ENCODE measurements around the gene PCDHGA11. TPM values are rescaled to one million over a fixed set of nuclear protein-coding genes. Genes with fewer than 3 reads are reported as not detected.

The PCDHGA11 gene
- total and polyA plus RNA-seq, 10 of the 15 experiments (the other 5 are each of a cell fraction or from before 2014, with no cell fraction given), result 0.21 to 3.4 (median 2.2) TPM

- Histone ChIP-seq H3K27ac (ENCODE audit: control insufficient read depth, insufficient read depth) (no peak overlapping the region), H3K27me3 (replicated peaks in 1 of 2; ENCODE audit: control insufficient read depth in 2 of 2, insufficient read depth in 2 of 2, low read length in 1 of 2) (no peaks in the 10 kb centered on the region), H2AFZ (ENCODE audit: control insufficient read depth, low read depth, low read length) (no peak overlapping the region), H3K4me1 (ENCODE audit: control insufficient read depth, insufficient read depth, low read length) (no peaks in the 10 kb centered on the region), H3K4me2 (ENCODE audit: control insufficient read depth, insufficient read depth) (no peak overlapping the region), H3K36me3 (ENCODE audit: control insufficient read depth in 2 of 2, insufficient read depth in 2 of 2, low read length in 1 of 2) (no peaks in the 10 kb centered on the region), H3K9ac (ENCODE audit: control insufficient read depth, insufficient read depth, low read length) (no peak overlapping the region), H4K20me1 (ENCODE audit: control insufficient read depth, insufficient read depth) (no peaks in the 10 kb centered on the region), H3K79me2 (ENCODE audit: control insufficient read depth, insufficient read depth, low read length) (no peaks in the 10 kb centered on the region), H3K9me3 (replicated peaks; ENCODE audit: control insufficient read depth, insufficient read depth, low read length) (peaks cover 5% of the 10 kb centered on the region; the same call in 2 of the 3 replicates), H3K4me3 (no peak overlapping the region)
- no peak for DNase-seq (ENCODE audit: low read depth, low spot score)
- no peak for ATAC-seq
- SMC1A ChIA-PET (ENCODE audit: uncharacterized antibody, unreplicated experiment), result no interaction called here
- intact Hi-C loops (cut with micrococcal nuclease; ENCODE audit: unreplicated experiment), result no loop called here
- no TSS peak for BruUV-seq (replicated peaks)
- in situ Hi-C loops (cut with MboI), result no loop called here
- RAD21 ChIA-PET (ENCODE audit: unreplicated experiment), result no interaction called here
- TF ChIP-seq USF1 (IDR thresholded peaks at IDR 0.05; ENCODE audit: borderline replicate concordance, extremely low read length, insufficient read depth, low read depth, low read length), result no peak
- TF ChIP-seq ZNF207 (IDR thresholded peaks at IDR 0.05; ENCODE audit: borderline replicate concordance), result no peak
- TF ChIP-seq SKIL (IDR thresholded peaks at IDR 0.05; ENCODE audit: low read depth, poor library complexity, severe bottlenecking), result no peak
- TF ChIP-seq ATF2 (IDR thresholded peaks at IDR 0.05; ENCODE audit: low read length), result no peak
- no peak for TF ChIP-seq DPF2 (IDR thresholded peaks at IDR 0.05)
- TF ChIP-seq IRF4 (IDR thresholded peaks at IDR 0.05; ENCODE audit: low read depth, low read length), result no peak
- TF ChIP-seq IRF5 (IDR thresholded peaks at IDR 0.05; ENCODE audit: borderline replicate concordance), result no peak
- no peak for TF ChIP-seq TCF12 (IDR thresholded peaks at IDR 0.05; ENCODE audit: low read depth, low read length)
- TF ChIP-seq EGR1 (IDR thresholded peaks at IDR 0.05; ENCODE audit: borderline replicate concordance in 1 of 2, low read depth in 2 of 2, low read length in 2 of 2), result no peak
- no peak for TF ChIP-seq E2F8 (IDR thresholded peaks at IDR 0.05; ENCODE audit: low read depth, partially characterized antibody)
- TF ChIP-seq POLR2AphosphoS5 (IDR thresholded peaks at IDR 0.05; ENCODE audit: low read length), result no peak
- no peak for TF ChIP-seq HCFC1 (IDR thresholded peaks at IDR 0.05; ENCODE audit: low read length)
- TF ChIP-seq TARDBP (IDR thresholded peaks at IDR 0.05; ENCODE audit: borderline replicate concordance), result no peak
- POLR2A ChIA-PET, result no interaction called here
- FAIRE-seq, result no peak
- 86% methylated on average over 73 of the region's 77 CpGs for WGBS (ENCODE audit: insufficient coverage, insufficient replicate concordance, low lambda C conversion rate, missing lambda C conversion rate)
- CTCF ChIA-PET, result interaction anchor here (1.6 to 2.8 kb wide), 2 partner anchors 9 to 20 kb away, joined by 6 to 8 read pairs; partner anchors contain the start of gene PCDHGB3
Observed at GRCh38 chr5:141389153-141390042, 31.5 kb upstream of the PCDHGA11 start.
